GM23338 (cell line): ENCODE measurements around the gene TRIO. TPM values are rescaled to one million over a fixed set of nuclear protein-coding genes. Genes with fewer than 3 reads are reported as not detected.

ENCODE experiments used
- ATAC-seq: fragments of 200-7000 bp; cut with Tn5 transposase; 3 replicates; pipeline ENCODE4 v1.9.1; 2020
- DNase-seq: peaks from one replicate; pipeline ENCODE4 v3.0.0-alpha.2; 2015; ENCODE audit warnings: low spot score
- H2AFZ ChIP-seq: fragments of 200-600 bp; sonication (generic); 2 replicates; pipeline ENCODE4 v1.8.0; 2016; ENCODE audit warnings: antibody characterized with exemption, mild to moderate bottlenecking, moderate library complexity
- H3F3A ChIP-seq: fragments of 200-600 bp; sonication (generic); replicated peaks from 2 replicates; pipeline ENCODE4 v1.8.0; 2017; ENCODE audit warnings: antibody characterized with exemption, mixed run types, low read depth
- H3K27ac ChIP-seq: fragments of 200-600 bp; sonication (generic); 2 replicates; pipeline ENCODE4 v1.6.1; 2016; ENCODE audit warnings: low read depth
- H3K27me3 ChIP-seq: fragments of 200-600 bp; sonication (generic); 2 replicates; pipeline ENCODE4 v1.8.0; 2016; ENCODE audit warnings: mild to moderate bottlenecking, mixed run types, moderate library complexity; ENCODE audit not compliant: insufficient read depth
- H3K36me3 ChIP-seq: fragments of 200-600 bp; sonication (generic); 2 replicates; pipeline ENCODE4 v1.8.0; 2016; ENCODE audit warnings: mild to moderate bottlenecking; ENCODE audit not compliant: insufficient read depth
- H3K4me1 ChIP-seq: fragments of 200-600 bp; sonication (generic); 2 replicates; pipeline ENCODE4 v1.8.0; 2016; ENCODE audit warnings: mild to moderate bottlenecking, moderate library complexity; ENCODE audit not compliant: insufficient read depth
- H3K4me2 ChIP-seq: fragments of 200-600 bp; sonication (generic); 2 replicates; pipeline ENCODE4 v1.7.1; 2017; ENCODE audit warnings: mixed run types
- H3K4me3 ChIP-seq: fragments of 200-600 bp; sonication (generic); 2 replicates; pipeline ENCODE4 v1.6.1; 2016; ENCODE audit warnings: mixed run types
- H3K79me2 ChIP-seq: fragments of 200-600 bp; sonication (generic); replicated peaks from 2 replicates; pipeline ENCODE4 v1.8.0; 2017; ENCODE audit warnings: mild to moderate bottlenecking; ENCODE audit not compliant: insufficient read depth
- H3K9me2 ChIP-seq: fragments of 200-600 bp; sonication (generic); 2 replicates; pipeline ENCODE4 v1.8.0; 2017; ENCODE audit not compliant: insufficient read depth
- H4K20me1 ChIP-seq: fragments of 200-600 bp; sonication (generic); replicated peaks from 2 replicates; pipeline ENCODE4 v1.8.0; 2017; ENCODE audit warnings: mild to moderate bottlenecking; ENCODE audit not compliant: insufficient read depth
- H3K27ac Mint-ChIP-seq: 2 replicates; pipeline ENCODE4 v1.8.0; 2020; ENCODE audit warnings: inconsistent platforms, mild to moderate bottlenecking, moderate library complexity, mixed read lengths
- H3K27me3 Mint-ChIP-seq: 3 replicates; pipeline ENCODE4 v1.8.0; 2022; ENCODE audit warnings: low read depth, mild to moderate bottlenecking, moderate library complexity, mixed read lengths, inconsistent platforms; ENCODE audit not compliant: insufficient read depth, poor library complexity
- H3K36me3 Mint-ChIP-seq: 3 replicates; pipeline ENCODE4 v1.8.0; 2021; ENCODE audit warnings: low read depth, mild to moderate bottlenecking, inconsistent platforms, moderate library complexity, mixed read lengths
- H3K4me1 Mint-ChIP-seq: 3 replicates; pipeline ENCODE4 v1.8.0; 2020; ENCODE audit warnings: mild to moderate bottlenecking, inconsistent platforms, mixed read lengths
- H3K4me3 Mint-ChIP-seq: 3 replicates; pipeline ENCODE4 v1.8.0; 2021; ENCODE audit warnings: moderate library complexity, mild to moderate bottlenecking, inconsistent platforms, mixed read lengths
- H3K9me3 Mint-ChIP-seq: 3 replicates; pipeline ENCODE4 v1.8.0; 2020; ENCODE audit warnings: moderate library complexity, mild to moderate bottlenecking, inconsistent platforms, mixed read lengths
- NANOG ChIP-seq: IDR thresholded peaks from 2 replicates; pipeline ENCODE4 v1.6.1; 2016; ENCODE audit warnings: antibody characterized with exemption, borderline replicate concordance
- REST ChIP-seq: IDR thresholded peaks from one replicate; pipeline ENCODE4 v1.6.1; 2018; ENCODE audit warnings: antibody characterized with exemption; ENCODE audit not compliant: unreplicated experiment
- ZNF114 ChIP-seq: fragments of 250-450 bp; sonication (Bioruptor Pico); IDR thresholded peaks from 2 replicates; pipeline ENCODE4 v1.5.0; 2020; ENCODE audit warnings: mild to moderate bottlenecking, moderate library complexity
- ZNF331 ChIP-seq: fragments of 250-450 bp; sonication (Bioruptor Pico); IDR thresholded peaks from 2 replicates; pipeline ENCODE4 v1.5.0; 2020; ENCODE audit warnings: low read depth, mild to moderate bottlenecking, moderate library complexity
- ZNF462 ChIP-seq: fragments of 250-450 bp; sonication (Bioruptor Pico); IDR thresholded peaks from 2 replicates; pipeline ENCODE4 v1.5.0; 2020; ENCODE audit warnings: mild to moderate bottlenecking, moderate library complexity
- polyA plus RNA-seq: library from polyadenylated mRNA; unstranded; fragments of >200 nt; fragmentation: Nextera tagmentation; extraction: Ambion mirVana; gene quantifications from 2 replicates; pipeline ENCODE4 v1.2.1, GENCODE V29; 2016
- total RNA-seq: library from RNA; depleted of rRNA; stranded (reverse); fragments of >200 nt; shearing (Covaris generic); gene quantifications from 2 replicates; pipeline ENCODE4 v1.2.3, GENCODE V29; 2014

The TRIO gene
- total and polyA plus RNA-seq, 2 experiments from 2014 or later, result 13.8 to 113 TPM

DNA sequence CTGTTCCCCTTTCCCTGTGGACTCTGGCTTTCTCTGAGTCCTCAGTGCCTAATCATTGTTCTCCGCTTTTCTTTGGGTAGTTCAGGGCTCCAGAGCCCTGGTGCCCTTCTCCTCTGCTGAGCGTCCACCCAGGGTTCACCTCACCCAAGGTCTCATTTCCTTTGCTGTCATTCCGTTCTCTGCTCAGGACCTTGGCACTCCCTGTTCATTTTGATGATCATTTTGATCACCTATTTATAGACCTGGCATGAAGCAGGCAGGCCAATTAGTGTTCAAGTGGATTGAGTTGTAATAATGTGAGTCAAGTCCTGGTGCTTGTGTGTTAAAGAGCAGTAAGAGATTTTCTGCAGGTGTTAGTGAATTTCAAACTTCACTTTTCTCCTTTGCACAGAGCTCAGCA, 3.6 kb downstream of the TRIO start:
- Mint-ChIP-seq H3K27ac (peak overlapping the region; percentile 16; the same call in 1 of the 2 replicates), H3K9me3 (no peaks in the 10 kb centered on the region; the same call in 2 of the 3 replicates), H3K36me3 (no peaks in the 10 kb centered on the region; the same call in 2 of the 3 replicates), H3K27me3 (peaks cover 13% of the 10 kb centered on the region), H3K4me3 (peak overlapping the region; percentile 29; the same call in 2 of the 3 replicates), H3K4me1 (peaks cover 67% of the 10 kb centered on the region)
- peaks cover 70% of the 10 kb centered on the region for H3K79me2 ChIP-seq
- peak overlapping the region; percentile 98 for H3K4me2 ChIP-seq
- ATAC-seq (no peak), DNase-seq (no peak)
- H3F3A ChIP-seq, result 0 out of 2 replicates have a peak, but pooled peaks cover 4% of the 10 kb centered on the region
- TF ChIP-seq REST (no peak), ZNF331 (CRISPR knock-in tag) (no peak), NANOG (no peak)
- H3K9me2 ChIP-seq, result no peaks in the 10 kb centered on the region
- no peak overlapping the region for H3K4me3 ChIP-seq
- H3K27ac ChIP-seq, result no peak overlapping the region
- H3K4me1 ChIP-seq, result peaks cover 65% of the 10 kb centered on the region
- peaks cover 65% of the 10 kb centered on the region for H4K20me1 ChIP-seq
- no peaks in the 10 kb centered on the region for H3K36me3 ChIP-seq
- peaks cover 3% of the 10 kb centered on the region; the same call in 1 of the 2 replicates for H3K27me3 ChIP-seq
- H2AFZ ChIP-seq, result no peak overlapping the region

GRCh38 chr5:14147210-14147609, 4.1 kb downstream of the TRIO start:
- H3K4me1 ChIP-seq, result peaks cover 65% of the 10 kb centered on the region
- H3K36me3 Mint-ChIP-seq, result no peaks in the 10 kb centered on the region; the same call in 2 of the 3 replicates

DNA sequence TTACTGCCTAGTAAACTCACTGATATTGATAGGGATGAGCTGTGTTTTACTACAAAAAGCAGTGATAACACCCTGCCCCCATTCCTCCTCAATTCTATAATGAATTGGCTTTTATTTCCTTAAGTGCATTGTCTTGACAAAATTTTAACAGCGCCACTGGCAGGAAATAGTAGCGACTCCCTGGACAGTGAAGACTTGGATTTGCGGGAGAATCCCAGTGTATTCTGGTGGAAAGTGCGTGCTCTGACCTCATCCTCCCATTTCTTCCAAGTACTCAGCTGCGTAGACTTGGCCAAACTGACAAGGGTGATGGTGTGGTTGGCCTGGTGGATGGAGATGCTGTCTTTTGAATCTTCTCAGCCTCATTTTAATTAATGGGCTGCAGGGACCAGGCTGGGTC, 5.3 kb downstream of the TRIO start:
- DNase-seq (no peak), ATAC-seq (no peak)
- H3K4me1 Mint-ChIP-seq, result peaks cover 74% of the 10 kb centered on the region
- Histone ChIP-seq H3F3A (no peaks in the 10 kb centered on the region), H3K4me3 (no peak overlapping the region), H2AFZ (no peak overlapping the region), H3K36me3 (no peaks in the 10 kb centered on the region), H3K4me1 (peaks cover 72% of the 10 kb centered on the region), H3K27ac (no peak overlapping the region), H4K20me1 (peaks cover 81% of the 10 kb centered on the region), H3K27me3 (peaks cover 3% of the 10 kb centered on the region; the same call in 1 of the 2 replicates), H3K9me2 (no peaks in the 10 kb centered on the region), H3K4me2 (peak overlapping the region; percentile 55), H3K79me2 (peaks cover 87% of the 10 kb centered on the region)
- no peaks in the 10 kb centered on the region; the same call in 2 of the 3 replicates for H3K9me3 Mint-ChIP-seq
- peaks cover 11% of the 10 kb centered on the region for H3K27me3 Mint-ChIP-seq
- no peak overlapping the region; the same call in 2 of the 3 replicates for H3K4me3 Mint-ChIP-seq
- no peaks in the 10 kb centered on the region; the same call in 2 of the 3 replicates for H3K36me3 Mint-ChIP-seq
- H3K27ac Mint-ChIP-seq, result no peak overlapping the region
- TF ChIP-seq ZNF114 (CRISPR knock-in tag) (no peak), ZNF462 (no peak)

More at GRCh38 chr5:14147210-14147609, 4.1 kb downstream of the TRIO start:
- Histone ChIP-seq H3F3A (0 out of 2 replicates have a peak, but pooled peaks cover 4% of the 10 kb centered on the region), H3K9me2 (no peaks in the 10 kb centered on the region), H3K79me2 (peaks cover 75% of the 10 kb centered on the region), H3K27me3 (peaks cover 3% of the 10 kb centered on the region; the same call in 1 of the 2 replicates), H3K4me2 (0 out of 2 replicates have a peak overlapping the region, but pooled peaks have one; percentile 98), H3K27ac (no peak overlapping the region), H4K20me1 (peaks cover 70% of the 10 kb centered on the region), H3K36me3 (no peaks in the 10 kb centered on the region), H2AFZ (no peak overlapping the region), H3K4me3 (no peak overlapping the region)
- ATAC-seq, result no peak
- no peak overlapping the region for H3K27ac Mint-ChIP-seq
- TF ChIP-seq NANOG, result no peak
- H3K4me1 Mint-ChIP-seq, result peaks cover 67% of the 10 kb centered on the region
- no peak overlapping the region for H3K4me3 Mint-ChIP-seq
- H3K9me3 Mint-ChIP-seq, result no peaks in the 10 kb centered on the region; the same call in 2 of the 3 replicates
- DNase-seq, result no peak
- peaks cover 13% of the 10 kb centered on the region for H3K27me3 Mint-ChIP-seq
